GM10847 (cell line): ENCODE measurements around the gene RAP1B.

Source experiments
- POLR2A ChIP-seq: IDR thresholded peaks from 2 replicates; pipeline ENCODE4 v1.6.1; 2011; ENCODE audit not compliant: insufficient read length; ENCODE audit errors: extremely low read depth

The RAP1B gene

GRCh38 chr12:68610370-68611093, at the start of gene RAP1B:
RAP1B (plus strand) TSS chr12:68610899; CDS start chr12:68648725, 37,826 bp downstream.
- peak; percentile 94 for TF ChIP-seq POLR2A

DNA sequence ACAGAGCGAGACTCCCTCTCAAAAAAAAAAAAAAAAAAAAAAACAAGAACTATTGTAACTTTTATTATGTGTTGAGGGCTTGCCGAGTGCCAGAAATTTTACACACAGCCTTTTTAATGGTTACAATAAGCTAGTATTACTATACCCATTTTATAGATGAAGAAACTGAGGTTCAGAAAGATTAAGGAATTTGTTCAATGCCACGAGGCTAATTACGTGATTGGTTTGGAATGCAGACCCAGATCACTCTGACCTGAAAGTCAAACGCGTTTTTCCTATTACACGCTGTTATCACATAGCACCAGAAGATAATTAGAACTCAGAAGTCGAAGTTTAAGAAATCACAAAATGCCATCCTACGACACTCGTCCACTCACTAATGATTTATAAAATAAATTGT, 48.9 kb upstream of the RAP1B start:
- no peak for TF ChIP-seq POLR2A

- no peak for TF ChIP-seq POLR2A
These were observed 46.5 kb upstream of the RAP1B start for GRCh38 chr12:68564166-68564565.

DNA sequence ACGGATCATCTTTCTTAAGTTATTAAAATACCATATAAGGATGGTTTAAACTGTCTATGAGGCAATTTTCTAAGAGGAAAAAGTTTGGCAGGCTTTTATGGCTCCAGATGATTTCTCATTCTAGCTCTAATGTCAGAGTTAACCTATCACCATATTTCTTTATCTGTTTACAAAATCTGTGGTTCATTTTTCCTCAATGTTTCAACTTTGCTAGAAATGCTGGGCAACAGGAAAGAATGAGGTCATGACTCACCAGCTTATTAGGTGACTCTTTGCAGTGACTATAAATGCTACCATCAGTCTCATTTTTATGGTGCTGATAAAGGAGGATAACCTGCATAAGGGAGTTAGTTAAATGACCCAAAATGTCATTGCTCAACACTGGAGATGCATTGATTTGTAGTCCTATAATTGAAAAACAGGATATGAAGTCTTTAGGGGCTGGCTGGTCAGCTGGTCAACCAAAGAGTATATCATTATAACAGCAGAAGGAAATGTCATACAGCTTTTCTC, 45.3 kb upstream of the RAP1B start:
- TF ChIP-seq POLR2A: no peak

DNA sequence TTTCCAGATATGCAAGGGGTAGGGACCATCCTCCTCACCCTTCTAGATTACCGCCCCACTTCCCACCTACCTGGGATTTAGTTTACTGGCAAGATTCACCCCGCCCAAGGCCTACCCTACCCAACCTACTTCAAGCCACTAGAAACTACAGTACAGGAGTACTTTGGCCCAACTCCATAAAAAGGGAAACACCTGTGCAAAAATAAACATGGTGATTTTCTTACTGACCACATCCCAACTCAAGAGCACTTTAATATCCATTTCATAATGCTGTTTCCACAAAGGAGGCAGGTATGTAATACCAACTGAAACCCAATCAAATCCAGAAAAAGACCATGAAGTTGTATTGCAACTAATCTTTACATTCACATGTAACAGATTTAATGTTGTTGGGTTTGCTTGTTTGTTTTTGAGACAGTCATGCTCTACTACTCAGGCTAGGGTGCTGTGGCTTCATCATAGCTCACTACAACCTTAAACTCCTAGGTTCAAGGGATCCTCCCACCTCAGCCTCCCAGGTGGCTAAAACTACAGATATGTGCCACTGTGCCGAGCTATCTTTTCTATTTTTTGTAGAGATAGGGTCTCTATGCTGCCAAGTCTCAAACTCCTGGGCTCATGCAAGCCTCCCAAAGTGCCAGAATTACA, 41.7 kb upstream of the RAP1B start:
- no peak for TF ChIP-seq POLR2A

- TF ChIP-seq POLR2A: no peak
These were observed 38.0 kb upstream of the RAP1B start for GRCh38 chr12:68572661-68573060.

DNA sequence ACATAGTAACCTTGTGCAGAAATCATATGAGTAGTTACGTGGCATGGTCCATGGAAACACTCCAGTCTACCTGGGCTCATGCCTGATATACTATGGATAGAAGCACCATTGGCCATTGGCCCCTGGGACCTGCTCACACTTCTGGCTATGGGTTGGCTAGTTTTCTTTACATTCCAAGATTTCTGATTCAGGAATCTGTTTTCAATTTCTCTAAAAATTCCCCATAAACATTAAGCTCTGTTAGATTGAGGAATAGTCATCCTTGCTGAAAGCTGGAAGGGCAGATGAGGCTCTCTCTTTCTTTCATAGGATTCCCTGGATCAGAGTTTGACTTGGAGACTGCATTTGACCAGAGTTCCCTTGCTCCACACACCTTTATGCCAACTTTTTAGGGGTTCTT, 37.3 kb upstream of the RAP1B start:
- TF ChIP-seq POLR2A: no peak

- no peak for TF ChIP-seq POLR2A
These were observed 32.8 kb upstream of the RAP1B start for GRCh38 chr12:68577949-68578348.

- TF ChIP-seq POLR2A: no peak
These were observed 31.9 kb upstream of the RAP1B start for GRCh38 chr12:68578765-68579164.

- TF ChIP-seq POLR2A: no peak
These were observed 31.4 kb upstream of the RAP1B start for GRCh38 chr12:68579254-68579653.

DNA sequence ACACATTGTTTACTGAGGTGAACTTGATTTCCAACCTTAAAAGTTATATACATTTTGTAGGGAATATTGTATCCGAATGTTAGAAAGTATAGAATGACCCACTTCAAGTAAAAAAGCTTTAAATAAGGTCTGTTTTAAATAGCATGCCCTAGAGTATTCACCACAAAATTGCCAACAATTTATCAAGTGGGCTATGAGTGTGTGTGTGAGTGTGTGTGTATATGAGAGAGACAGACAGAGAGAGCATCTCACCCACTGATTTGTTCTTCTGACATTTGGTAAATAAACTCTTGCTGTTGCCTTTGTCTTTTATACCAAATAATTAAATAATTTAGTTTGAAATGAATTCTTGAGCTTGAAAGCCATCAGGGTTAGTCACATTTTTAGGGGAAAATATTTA, 29.8 kb upstream of the RAP1B start:
- TF ChIP-seq POLR2A: no peak

DNA sequence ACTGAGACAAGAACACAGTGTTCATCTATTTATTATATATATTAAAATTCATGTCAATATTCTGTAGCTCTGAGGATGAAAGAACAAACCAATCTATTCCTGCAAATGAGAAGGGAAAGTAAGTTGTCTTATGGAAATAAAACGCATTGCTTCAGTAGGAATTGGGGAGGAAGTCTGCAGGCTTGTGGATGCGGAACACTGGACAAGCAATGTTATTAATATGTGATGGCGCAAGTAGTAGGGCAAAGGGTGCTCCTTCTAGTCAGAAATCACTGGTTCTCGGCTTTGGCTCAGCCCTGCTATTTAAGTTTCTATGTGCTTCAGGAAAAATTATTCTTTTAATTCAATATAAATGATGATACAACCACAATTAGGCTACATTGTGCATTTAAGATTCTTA, 28.8 kb upstream of the RAP1B start:
- no peak for TF ChIP-seq POLR2A

- TF ChIP-seq POLR2A: no peak
These were observed 24.7 kb upstream of the RAP1B start for GRCh38 chr12:68585966-68586365.

DNA sequence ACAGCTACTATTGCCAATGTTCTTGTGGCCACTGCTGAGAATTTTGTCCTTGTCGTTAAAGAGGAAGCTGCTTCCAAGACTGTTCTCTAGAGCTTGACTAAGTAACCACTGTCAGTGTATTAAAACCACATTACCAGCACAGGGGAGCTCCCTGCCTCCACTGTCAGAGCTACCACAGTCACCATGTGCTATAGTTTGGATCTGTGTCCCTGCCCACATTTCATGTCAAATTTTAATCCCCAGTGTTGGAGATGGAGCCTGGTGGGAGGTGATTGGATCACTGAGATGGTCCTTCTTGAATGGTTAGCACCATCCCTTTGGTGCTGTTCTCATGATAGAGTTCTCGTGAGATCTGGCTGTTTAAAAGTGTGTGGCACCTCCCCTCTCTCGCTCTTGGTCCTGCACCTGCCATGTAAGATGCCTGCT, 23.2 kb upstream of the RAP1B start:
- TF ChIP-seq POLR2A: no peak

- TF ChIP-seq POLR2A: no peak
These were observed 21.5 kb upstream of the RAP1B start for GRCh38 chr12:68589194-68589593.

DNA sequence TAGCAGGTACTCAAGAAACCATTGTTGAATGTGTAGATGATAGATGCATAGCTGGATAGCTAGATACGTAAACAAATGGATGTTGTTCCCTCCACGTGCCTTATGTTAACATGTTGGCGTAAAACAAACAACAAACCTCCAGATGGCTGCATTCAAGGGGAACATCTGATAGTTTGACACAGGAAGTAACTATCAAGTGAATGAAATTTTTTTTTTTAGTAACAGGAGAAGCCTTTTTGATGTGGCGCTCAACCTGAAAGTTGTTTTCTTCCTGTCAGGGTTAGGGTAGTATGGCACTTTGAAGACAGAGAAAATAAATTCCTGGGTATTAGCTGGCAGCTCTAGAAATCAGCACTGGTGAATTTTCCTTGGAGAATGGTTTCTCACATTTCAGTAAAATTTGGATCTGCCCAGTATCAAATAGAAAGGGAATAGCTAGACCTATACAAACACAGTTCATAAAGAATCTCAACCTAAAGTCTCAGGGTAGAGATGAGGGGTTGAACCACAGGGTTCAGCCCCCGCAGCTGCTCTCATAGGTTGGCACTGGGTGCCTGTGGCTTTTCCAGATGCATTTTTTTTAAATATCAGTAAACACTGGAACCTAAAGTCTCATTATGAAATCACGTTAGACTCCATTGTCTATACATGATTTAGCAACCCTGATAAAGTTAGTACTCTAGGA, 18.8 kb upstream of the RAP1B start:
- TF ChIP-seq POLR2A: no peak
